ENCODE measurements around the gene GMDS. TPM values are rescaled to one million over a fixed set of nuclear protein-coding genes. Genes with fewer than 3 reads are reported as not detected.

GMDS gene
- total and polyA plus RNA-seq, 2 of the 13 experiments (the other 11 are each of a cell fraction or from before 2014, with no cell fraction given), result 64.4 to 112 TPM

GRCh38 chr6:1722801-1723200, 522.6 kb downstream of the GMDS start (continued):
- TF ChIP-seq ZNF318 (CRISPR knock-in tag; IDR thresholded peaks at IDR 0.05) (no peak), THAP7 (CRISPR knock-in tag; IDR thresholded peaks at IDR 0.05) (no peak), KMT2B (CRISPR knock-in tag; IDR thresholded peaks at IDR 0.05) (no peak), IRX3 (CRISPR knock-in tag; IDR thresholded peaks at IDR 0.05; ENCODE audit: borderline replicate concordance, low read depth) (no peak), FOSL1 (CRISPR knock-in tag; IDR thresholded peaks at IDR 0.05; ENCODE audit: borderline replicate concordance) (no peak), DRAP1 (CRISPR knock-in tag; IDR thresholded peaks at IDR 0.05) (no peak)
